ENCODE data around the gene CCNK.

The CCNK gene

GRCh38 chr14:99467336-99468078 lies 13.7 kb upstream of the CCNK start:
- no peak for DNase-seq

GRCh38 chr14:99468081-99468480 lies 13.1 kb upstream of the CCNK start:
- DNase-seq, result no peak

GRCh38 chr14:99468836-99469592 lies 12.2 kb upstream of the CCNK start:
- DNase-seq, result no peak

GRCh38 chr14:99471731-99472130 lies 9.5 kb upstream of the CCNK start:
- no peak for DNase-seq

- no peak for DNase-seq
Observed at GRCh38 chr14:99472937-99473336, 8.3 kb upstream of the CCNK start.

- no peak for DNase-seq
Observed at GRCh38 chr14:99473458-99473857, 7.8 kb upstream of the CCNK start.

- no peak for DNase-seq
Observed at GRCh38 chr14:99475179-99475578, 6.0 kb upstream of the CCNK start.

GRCh38 chr14:99475660-99476059 lies 5.5 kb upstream of the CCNK start:
- DNase-seq, result no peak

- no peak for DNase-seq
Observed at GRCh38 chr14:99476864-99477263, 4.3 kb upstream of the CCNK start.

- DNase-seq, result no peak
Observed at GRCh38 chr14:99478128-99478527, 3.1 kb upstream of the CCNK start.

GRCh38 chr14:99479160-99479905 lies 1.9 kb upstream of the CCNK start:
- no peak for DNase-seq

- peak; percentile 40 for DNase-seq
Observed at GRCh38 chr14:99479906-99480869, 1.0 kb upstream of the CCNK start, which contains the start of gene SETD3. Gene SETD3, minus strand, starts transcription at chr14:99480859. Its CDS starts 15,054 bp downstream, at chr14:99465805.

- peak; percentile 24 for DNase-seq
Observed at GRCh38 chr14:99481745-99482099, 513 bp downstream of the CCNK start.

GRCh38 chr14:99484106-99484505 lies 2.9 kb downstream of the CCNK start:
- DNase-seq, result no peak

GRCh38 chr14:99497341-99497740 lies 16.1 kb downstream of the CCNK start:
- no peak for DNase-seq

- no peak for DNase-seq
Observed at GRCh38 chr14:99497894-99498293, 16.7 kb downstream of the CCNK start.

GRCh38 chr14:99502989-99503421 lies 21.8 kb downstream of the CCNK start:
- DNase-seq, result no peak

GRCh38 chr14:99503848-99504453 lies 22.7 kb downstream of the CCNK start:
- DNase-seq, result no peak

- no peak for DNase-seq
Observed at GRCh38 chr14:99505089-99505488, 23.9 kb downstream of the CCNK start.

GRCh38 chr14:99506276-99506675 lies 25.1 kb downstream of the CCNK start:
- DNase-seq, result no peak

GRCh38 chr14:99507860-99508640 lies 26.8 kb downstream of the CCNK start:
- DNase-seq, result no peak

All from stimulated activated CD4-positive, alpha-beta T cell treated with anti-CD3 and anti-CD28 coated beads, Interleukin-4, amount 100 ng/mL, for 24 hours (primary cell).